ENCODE measurements around the gene HPS4.

DNA sequence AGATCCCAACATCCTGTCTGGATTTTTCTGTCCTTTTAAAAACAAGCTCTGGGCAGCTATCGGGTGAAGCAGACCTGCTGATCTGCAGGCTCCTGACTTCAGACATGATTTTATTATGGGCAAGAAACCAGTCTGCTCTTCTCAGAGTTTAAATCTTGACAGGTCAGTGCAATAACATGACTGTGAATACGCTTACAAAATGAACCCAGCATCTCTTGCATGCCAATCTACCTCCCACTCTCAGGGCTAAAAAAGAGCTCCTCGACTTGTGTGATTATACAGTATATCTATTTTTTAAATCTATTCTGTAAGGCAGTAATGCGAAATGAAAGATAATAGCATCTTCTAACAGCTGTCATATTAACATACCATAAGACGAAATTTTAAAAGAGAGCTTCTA is 73.2 kb downstream of the HPS4 start:
- TF ChIP-seq, protein P1, sequence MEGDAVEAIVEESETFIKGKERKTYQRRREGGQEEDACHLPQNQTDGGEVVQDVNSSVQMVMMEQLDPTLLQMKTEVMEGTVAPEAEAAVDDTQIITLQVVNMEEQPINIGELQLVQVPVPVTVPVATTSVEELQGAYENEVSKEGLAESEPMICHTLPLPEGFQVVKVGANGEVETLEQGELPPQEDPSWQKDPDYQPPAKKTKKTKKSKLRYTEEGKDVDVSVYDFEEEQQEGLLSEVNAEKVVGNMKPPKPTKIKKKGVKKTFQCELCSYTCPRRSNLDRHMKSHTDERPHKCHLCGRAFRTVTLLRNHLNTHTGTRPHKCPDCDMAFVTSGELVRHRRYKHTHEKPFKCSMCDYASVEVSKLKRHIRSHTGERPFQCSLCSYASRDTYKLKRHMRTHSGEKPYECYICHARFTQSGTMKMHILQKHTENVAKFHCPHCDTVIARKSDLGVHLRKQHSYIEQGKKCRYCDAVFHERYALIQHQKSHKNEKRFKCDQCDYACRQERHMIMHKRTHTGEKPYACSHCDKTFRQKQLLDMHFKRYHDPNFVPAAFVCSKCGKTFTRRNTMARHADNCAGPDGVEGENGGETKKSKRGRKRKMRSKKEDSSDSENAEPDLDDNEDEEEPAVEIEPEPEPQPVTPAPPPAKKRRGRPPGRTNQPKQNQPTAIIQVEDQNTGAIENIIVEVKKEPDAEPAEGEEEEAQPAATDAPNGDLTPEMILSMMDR (IDR thresholded peaks at IDR 0.05) = no peak
- no peak for TF ChIP-seq ZFX (IDR thresholded peaks at IDR 0.05; ENCODE audit: borderline replicate concordance)
